ENCODE measurements around the gene SEMA4G.
A peak's percentile ranks its signal among the peaks of the same experiment; 100 is the strongest.

The SEMA4G gene

GRCh38 chr10:100969187-100970075, at the start of gene SEMA4G:
Gene SEMA4G, plus strand, starts transcription at chr10:100969504. Its CDS starts 3,409 bp downstream, at chr10:100972913.
- no peak for FAIRE-seq

GRCh38 chr10:100923580-100923979, 45.7 kb upstream of the SEMA4G start:
- no peak for FAIRE-seq

- no peak for FAIRE-seq
Observed at GRCh38 chr10:100927266-100927665, 42.0 kb upstream of the SEMA4G start.

- FAIRE-seq, result no peak
Observed at GRCh38 chr10:100928039-100928438, 41.3 kb upstream of the SEMA4G start.

- no peak for FAIRE-seq
Observed at GRCh38 chr10:100930368-100930767, 38.9 kb upstream of the SEMA4G start.

GRCh38 chr10:100934084-100934659, 35.1 kb upstream of the SEMA4G start:
- peak; percentile 81 for FAIRE-seq

- peak; percentile 69 for FAIRE-seq
Observed at GRCh38 chr10:100939763-100940344, 29.4 kb upstream of the SEMA4G start.

- FAIRE-seq, result no peak
Observed at GRCh38 chr10:100942229-100942628, 27.1 kb upstream of the SEMA4G start.

- FAIRE-seq, result no peak
Observed at GRCh38 chr10:100943508-100943907, 25.8 kb upstream of the SEMA4G start.

- no peak for FAIRE-seq
Observed at GRCh38 chr10:100945754-100946153, 23.6 kb upstream of the SEMA4G start.

GRCh38 chr10:100948916-100949315, 20.4 kb upstream of the SEMA4G start:
- FAIRE-seq, result no peak

GRCh38 chr10:100960251-100960650, 9.1 kb upstream of the SEMA4G start:
- no peak for FAIRE-seq

GRCh38 chr10:100962351-100963080, 6.8 kb upstream of the SEMA4G start:
- FAIRE-seq, result no peak

GRCh38 chr10:100963826-100964225, 5.5 kb upstream of the SEMA4G start:
- no peak for FAIRE-seq

- FAIRE-seq, result no peak
Observed at GRCh38 chr10:100965820-100966219, 3.5 kb upstream of the SEMA4G start.

GRCh38 chr10:100966887-100967286, 2.4 kb upstream of the SEMA4G start:
- no peak for FAIRE-seq

GRCh38 chr10:100967332-100967731, 2.0 kb upstream of the SEMA4G start:
- FAIRE-seq, result no peak

GRCh38 chr10:100968062-100968736, 1.1 kb upstream of the SEMA4G start:
- FAIRE-seq, result no peak

GRCh38 chr10:100968863-100969186, 479 bp upstream of the SEMA4G start:
- FAIRE-seq, result no peak

- FAIRE-seq, result no peak
Observed at GRCh38 chr10:100970076-100970913, 991 bp downstream of the SEMA4G start.

GRCh38 chr10:100970914-100971811, 1.9 kb downstream of the SEMA4G start:
- no peak for FAIRE-seq
